ENCODE data around the gene PGAP1.

PGAP1 gene

DNA sequence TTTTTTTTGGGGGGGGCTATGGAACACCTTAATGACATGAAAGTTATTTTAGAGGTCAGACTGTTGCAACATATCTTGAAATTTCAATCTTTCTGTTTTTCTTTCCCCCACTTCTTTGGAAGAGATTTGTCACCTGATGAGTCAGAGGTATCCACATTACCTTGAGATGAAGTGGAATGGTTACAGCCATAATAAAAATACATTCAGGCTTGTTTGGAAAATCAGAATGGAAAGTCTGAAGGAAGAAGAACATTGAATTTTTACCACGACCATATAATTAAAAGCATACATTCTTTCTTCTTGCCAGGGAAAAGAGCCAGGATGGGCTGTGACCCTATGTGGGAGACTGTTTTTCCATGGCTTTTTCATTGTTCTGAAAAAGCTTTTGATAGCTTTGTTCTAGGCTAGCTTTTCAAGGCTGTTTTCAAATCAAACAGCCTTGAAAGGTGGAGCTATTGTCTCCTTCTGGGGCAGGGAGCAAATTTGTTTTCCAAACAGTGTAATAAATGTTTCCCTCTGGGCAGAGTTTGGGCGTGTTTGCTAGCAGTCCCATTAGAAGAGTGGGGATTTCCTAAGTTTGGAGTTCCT lies 124.7 kb downstream of the PGAP1 start:
- peak; percentile 7 for DNase-seq (ENCODE audit: low spot score)

DNA sequence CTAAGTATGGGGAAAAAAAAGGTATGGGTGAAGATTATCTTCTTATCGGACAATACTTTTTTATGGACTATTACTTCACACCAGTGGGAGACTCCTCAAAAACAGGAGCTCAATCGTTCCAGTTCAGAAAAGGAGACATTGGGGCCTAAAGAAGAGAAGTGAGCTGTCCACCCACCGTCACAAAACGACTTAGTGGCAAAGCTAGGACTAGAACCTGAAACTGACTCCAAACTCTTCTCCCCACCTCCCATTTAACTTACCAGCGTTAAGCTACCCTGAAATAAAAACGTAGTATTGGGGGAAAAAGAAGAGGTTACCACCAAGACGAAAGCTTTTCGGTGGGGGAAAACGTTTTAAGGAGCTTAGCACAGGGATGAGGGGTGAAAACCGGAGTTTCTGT lies 127.5 kb downstream of the PGAP1 start:
- peak; percentile 13 for DNase-seq (ENCODE audit: low spot score)

DNA sequence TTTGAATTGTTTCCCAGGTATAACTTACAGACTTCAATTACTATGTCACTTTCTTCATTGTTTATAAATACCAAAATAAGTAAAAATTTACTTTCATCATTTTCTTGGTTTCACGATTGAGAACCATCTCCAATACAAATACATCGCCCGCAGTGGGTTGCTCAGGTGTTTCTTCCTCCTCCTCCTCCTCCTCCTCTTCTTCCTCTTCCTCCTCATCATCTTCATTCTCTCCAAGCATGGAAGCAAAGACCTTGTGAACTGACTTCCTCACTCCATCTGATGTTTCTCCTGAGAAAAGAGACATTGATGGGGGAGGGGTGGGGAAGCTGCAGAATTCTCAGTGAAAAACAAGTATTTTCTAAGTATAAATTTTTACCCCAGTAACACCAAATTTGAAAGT lies 133.6 kb downstream of the PGAP1 start:
- no peak for DNase-seq (ENCODE audit: low spot score)

DNA sequence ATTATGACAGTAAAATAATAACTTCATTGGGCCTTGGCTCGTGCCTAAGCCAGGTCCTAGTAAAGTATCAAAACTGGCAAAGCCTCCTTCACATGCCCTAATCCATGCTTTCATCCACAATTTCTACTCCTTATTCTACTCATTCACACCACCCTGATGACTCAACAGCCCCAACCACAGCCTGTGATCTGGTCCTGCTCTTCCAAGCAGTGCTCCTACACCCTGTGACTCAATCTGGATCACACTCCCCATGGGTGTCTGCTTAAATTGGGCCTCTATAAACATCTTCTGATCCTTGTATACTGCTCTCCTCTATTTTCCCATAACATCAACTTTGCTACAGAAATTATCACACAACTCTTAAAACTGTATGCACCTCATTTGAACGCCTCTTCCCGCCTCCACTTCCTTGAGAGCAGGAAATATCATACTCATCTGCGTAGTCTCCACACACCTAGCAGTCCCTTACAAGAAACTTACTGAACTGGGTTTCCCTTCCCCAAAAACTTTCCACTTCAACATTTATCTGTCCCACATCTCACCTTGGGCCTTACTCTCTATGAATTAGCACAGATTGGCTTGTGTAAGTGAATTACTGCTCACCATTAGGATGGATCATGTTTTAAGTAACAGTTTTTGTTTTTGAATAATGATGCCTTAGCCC lies 142.9 kb downstream of the PGAP1 start:
- DNase-seq (ENCODE audit: low spot score) = peak; percentile 63
